ENCODE data around the gene DNER. TPM values are rescaled to one million over a fixed set of nuclear protein-coding genes. Genes with fewer than 3 reads are reported as not detected.
A peak's percentile ranks its signal among the peaks of the same experiment; 100 is the strongest.

The DNER gene
- total RNA-seq, 4 donors from 2014 or later: 1.9 to 24.7 (median 4.9) TPM

DNA sequence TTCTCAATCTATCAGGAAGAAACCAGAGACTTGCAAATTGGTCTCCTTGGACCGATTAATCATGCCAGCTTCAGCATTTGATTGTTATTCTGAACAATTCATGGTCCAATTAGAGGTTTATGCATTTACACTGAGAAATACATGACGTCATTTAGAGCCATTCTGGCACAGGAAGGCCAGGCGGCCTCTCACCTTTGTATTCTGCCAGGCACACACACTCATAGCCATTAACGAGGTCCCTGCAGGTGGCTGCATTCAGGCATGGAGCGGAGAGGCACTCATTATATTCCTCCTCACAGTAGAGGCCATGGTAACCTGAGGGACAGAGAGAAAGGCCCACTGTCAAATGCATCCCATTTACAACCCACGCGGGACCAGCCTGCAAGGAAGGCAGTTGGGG, 296.4 kb downstream of the DNER start:
- intact Hi-C loops (cut with DNase I; ENCODE audit: low total_unique reads): no loop called here
- Histone ChIP-seq H3K4me3 (no peak overlapping the region), H3K9me3 (no peaks in the 10 kb centered on the region), H3K27me3 (no peaks in the 10 kb centered on the region), H3K27ac (peak overlapping the region; percentile 78 to 86), H3K36me3 (no peaks in the 10 kb centered on the region), H3K4me1 (peaks cover 0 to 13% of the 10 kb centered on the region in 2 donors)
- TF ChIP-seq, protein P1, sequence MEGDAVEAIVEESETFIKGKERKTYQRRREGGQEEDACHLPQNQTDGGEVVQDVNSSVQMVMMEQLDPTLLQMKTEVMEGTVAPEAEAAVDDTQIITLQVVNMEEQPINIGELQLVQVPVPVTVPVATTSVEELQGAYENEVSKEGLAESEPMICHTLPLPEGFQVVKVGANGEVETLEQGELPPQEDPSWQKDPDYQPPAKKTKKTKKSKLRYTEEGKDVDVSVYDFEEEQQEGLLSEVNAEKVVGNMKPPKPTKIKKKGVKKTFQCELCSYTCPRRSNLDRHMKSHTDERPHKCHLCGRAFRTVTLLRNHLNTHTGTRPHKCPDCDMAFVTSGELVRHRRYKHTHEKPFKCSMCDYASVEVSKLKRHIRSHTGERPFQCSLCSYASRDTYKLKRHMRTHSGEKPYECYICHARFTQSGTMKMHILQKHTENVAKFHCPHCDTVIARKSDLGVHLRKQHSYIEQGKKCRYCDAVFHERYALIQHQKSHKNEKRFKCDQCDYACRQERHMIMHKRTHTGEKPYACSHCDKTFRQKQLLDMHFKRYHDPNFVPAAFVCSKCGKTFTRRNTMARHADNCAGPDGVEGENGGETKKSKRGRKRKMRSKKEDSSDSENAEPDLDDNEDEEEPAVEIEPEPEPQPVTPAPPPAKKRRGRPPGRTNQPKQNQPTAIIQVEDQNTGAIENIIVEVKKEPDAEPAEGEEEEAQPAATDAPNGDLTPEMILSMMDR (IDR thresholded peaks at IDR 0.05): no peak
- TF ChIP-seq POLR2A (IDR thresholded peaks at IDR 0.05): no peak
- DNase-seq: no peak

DNA sequence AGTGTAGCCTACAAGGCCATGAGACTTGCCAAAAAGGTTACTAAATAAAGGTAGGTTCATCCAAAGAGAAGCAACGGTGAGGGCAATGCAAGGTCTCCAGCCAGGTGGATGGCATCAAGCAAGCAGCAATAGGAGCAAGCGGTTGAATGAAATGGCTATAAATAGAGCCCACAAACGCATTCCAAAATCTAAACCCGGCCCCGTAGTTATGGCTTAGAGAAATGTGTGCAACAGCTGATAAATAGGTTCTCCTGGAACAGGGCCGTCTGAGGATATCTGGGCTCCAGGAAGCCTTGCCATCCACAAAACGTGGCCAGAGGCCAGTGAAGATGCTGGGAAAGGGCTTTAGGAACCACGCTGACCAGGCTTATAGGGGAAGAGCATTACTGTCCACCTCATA, 297.2 kb downstream of the DNER start:
- Histone ChIP-seq H3K36me3 (no peaks in the 10 kb centered on the region), H3K9me3 (no peaks in the 10 kb centered on the region), H3K27ac (peak overlapping the region; percentile 78 to 86), H3K4me3 (no peak overlapping the region), H3K4me1 (peaks cover 0 to 13% of the 10 kb centered on the region in 2 donors), H3K27me3 (no peaks in the 10 kb centered on the region)
- DNase-seq: peak in 1 of 2 donors; percentile 47
- intact Hi-C loops (cut with DNase I; ENCODE audit: low total_unique reads): no loop called here
- TF ChIP-seq POLR2A (IDR thresholded peaks at IDR 0.05): no peak
- TF ChIP-seq, protein P1 (IDR thresholded peaks at IDR 0.05): no peak

DNA sequence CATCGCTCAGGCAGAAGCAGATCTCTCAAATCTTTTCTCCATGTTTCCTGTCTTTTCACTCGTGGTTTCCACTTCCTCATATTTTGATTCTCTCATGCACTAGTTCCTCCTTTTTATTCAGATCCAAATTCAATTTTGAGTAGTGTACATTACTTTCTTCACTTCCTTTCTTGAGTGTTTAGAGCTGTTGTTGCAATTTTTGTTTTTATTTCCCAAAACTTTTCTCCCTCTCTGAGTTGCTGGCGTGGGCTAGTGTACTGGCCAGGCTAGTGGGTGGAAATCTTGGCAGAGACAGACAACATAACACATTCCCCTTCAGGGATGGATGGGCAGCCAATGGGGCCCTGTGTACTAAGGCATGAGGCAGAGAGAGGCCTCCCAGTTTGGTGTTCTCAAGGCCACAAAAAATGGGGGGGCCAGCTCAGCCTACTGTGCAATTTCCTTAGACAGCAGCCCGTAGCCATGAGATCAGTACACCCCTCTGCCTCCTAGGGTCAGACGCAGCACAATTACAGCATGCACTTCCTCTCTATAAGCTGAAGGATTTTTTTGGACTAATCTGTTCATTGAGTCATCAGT, 298.1 kb downstream of the DNER start:
- TF ChIP-seq, protein P1 (IDR thresholded peaks at IDR 0.05): no peak
- no peak for TF ChIP-seq POLR2A (IDR thresholded peaks at IDR 0.05)
- no peaks in the 10 kb centered on the region for H3K27me3 ChIP-seq
- H3K4me1 ChIP-seq: peaks cover 0 to 13% of the 10 kb centered on the region in 2 donors
- no peaks in the 10 kb centered on the region for H3K36me3 ChIP-seq
- H3K27ac ChIP-seq: peak overlapping the region; percentile 78 to 86
- peak; percentile 69 to 81 for DNase-seq
- H3K4me3 ChIP-seq: no peak overlapping the region
- H3K9me3 ChIP-seq: no peaks in the 10 kb centered on the region
- intact Hi-C loops (cut with DNase I; ENCODE audit: low total_unique reads): no loop called here

DNA sequence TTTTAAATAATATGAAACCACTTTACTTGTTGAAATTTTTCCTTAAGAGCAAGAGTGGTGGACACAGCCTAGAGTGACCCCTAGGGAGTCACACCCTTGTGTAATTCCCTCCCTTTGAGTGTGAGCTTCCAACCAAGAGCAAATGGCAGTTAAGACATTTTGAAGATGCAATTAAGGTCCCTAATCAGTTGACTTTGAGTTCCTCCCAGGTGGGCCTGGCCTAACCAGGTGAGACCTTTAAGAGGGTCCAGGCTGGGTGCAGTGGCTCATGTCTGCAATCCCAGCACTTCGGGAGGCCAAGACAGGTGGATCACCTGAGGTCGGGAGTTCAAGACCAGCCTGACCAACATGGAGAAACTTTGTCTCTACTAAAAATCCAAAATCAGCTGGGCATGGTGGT, 299.7 kb downstream of the DNER start:
- Histone ChIP-seq H3K9me3 (no peaks in the 10 kb centered on the region), H3K36me3 (no peaks in the 10 kb centered on the region), H3K4me3 (no peak overlapping the region), H3K27ac (no peak overlapping the region), H3K27me3 (no peaks in the 10 kb centered on the region), H3K4me1 (peaks cover 0 to 9% of the 10 kb centered on the region in 2 donors)
- no peak for DNase-seq
- intact Hi-C loops (cut with DNase I; ENCODE audit: low total_unique reads): no loop called here
- TF ChIP-seq, protein P1 (IDR thresholded peaks at IDR 0.05): no peak
- no peak for TF ChIP-seq POLR2A (IDR thresholded peaks at IDR 0.05)

DNA sequence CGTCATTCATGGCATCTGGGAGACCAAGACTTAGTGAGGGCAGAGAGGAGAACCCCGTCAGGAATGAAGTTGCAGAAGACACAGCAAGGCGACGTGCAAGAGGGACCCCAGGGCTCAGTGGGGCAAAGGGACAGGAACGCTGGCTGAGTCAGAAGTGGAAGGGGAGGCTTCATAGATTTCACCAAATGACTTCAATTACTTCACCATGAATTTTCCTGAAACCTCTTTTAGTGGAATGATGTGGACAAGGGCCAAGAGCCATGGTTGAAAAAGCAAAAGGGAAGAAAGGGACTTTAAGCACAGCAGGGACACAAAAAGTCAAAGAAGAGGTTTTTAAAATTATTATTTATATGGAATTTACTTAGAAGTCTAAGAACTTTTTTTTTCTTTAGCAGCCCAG, 301.7 kb downstream of the DNER start:
- TF ChIP-seq, protein P1 (IDR thresholded peaks at IDR 0.05): no peak
- no peak for TF ChIP-seq POLR2A (IDR thresholded peaks at IDR 0.05)
- Histone ChIP-seq H3K4me3 (no peak overlapping the region), H3K27me3 (no peaks in the 10 kb centered on the region), H3K4me1 (peaks cover 0 to 12% of the 10 kb centered on the region in 2 donors), H3K9me3 (no peaks in the 10 kb centered on the region), H3K36me3 (no peaks in the 10 kb centered on the region), H3K27ac (no peak overlapping the region)
- no peak for DNase-seq
- intact Hi-C loops (cut with DNase I; ENCODE audit: low total_unique reads): no loop called here
